Spleen (tissue), 7 donors: Measurements from ENCODE around the gene ADAM33.

Experiments used
- POLR2A ChIP-seq, 3 donors: fragments of 450-650 bp; IDR thresholded peaks; one replicate each; pipeline ENCODE4 v1.5.1; 2017; ENCODE audit warnings: antibody characterized with exemption in 3 of 3, mild to moderate bottlenecking in 1 of 3
- POLR2AphosphoS5 ChIP-seq, 3 donors: sonication (generic); formaldehyde crosslinking; IDR thresholded peaks; one replicate each; pipeline ENCODE4 v1.5.1; 2017; ENCODE audit warnings: antibody characterized with exemption in 3 of 3
- TF ChIP-seq, protein P1 (sequence below), 11 experiments: fragments of 200-600 bp in 7 of 11; fragments of 450-650 bp in 4 of 11; sonication (generic) in 4 of 11; IDR thresholded peaks in 8 of 11; conservative IDR thresholded peaks in 3 of 11; 1 replicate in 7 of 11; 2 replicates in 4 of 11; pipeline versions ENCODE4 v1.4.0 to v1.8.0; 2016 to 2021; ENCODE audit warnings: antibody characterized with exemption in 11 of 11, inconsistent platforms in 4 of 11, mild to moderate bottlenecking in 1 of 11
- donor health status: DM: no; HTN: no; CAD: no; lungs with moderate emphysema.
- donor health status: DM: no; HTN: no; CAD: no.
- donor health status: DM: no; HTN: no; CAD: no.

DNA sequence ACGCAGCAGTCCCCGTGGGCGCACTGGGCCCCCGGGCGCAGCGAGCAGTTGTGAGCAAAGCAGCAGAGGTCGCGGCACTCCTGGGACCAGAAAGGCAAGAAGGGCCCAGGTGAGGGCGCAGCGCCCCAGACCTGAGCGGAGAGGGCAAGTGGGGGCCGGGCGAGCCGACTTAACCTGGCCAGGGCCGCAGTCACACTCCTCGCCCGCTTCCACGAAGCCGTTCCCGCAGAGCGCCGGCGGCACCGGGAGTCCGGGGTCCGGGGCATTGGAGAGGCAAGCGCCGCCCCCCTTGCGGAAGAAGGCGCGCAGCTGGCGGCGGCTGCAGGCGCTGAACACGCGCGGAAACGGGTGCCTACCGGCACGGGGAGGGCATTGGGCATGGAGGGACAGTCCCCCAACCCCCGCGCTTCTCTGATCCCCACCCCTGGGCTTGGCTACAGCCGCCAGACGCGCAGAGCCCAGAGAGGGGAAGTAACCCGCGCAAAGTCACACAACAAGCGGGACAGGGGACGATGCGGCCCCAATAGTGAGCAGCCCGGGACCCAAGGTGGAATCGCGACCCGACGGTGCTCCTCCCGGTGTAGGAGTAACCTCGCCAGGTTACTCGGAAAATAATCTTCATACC, 9.2 kb downstream of the ADAM33 start:
- TF ChIP-seq POLR2A (IDR thresholded peaks at IDR 0.05) (no peak), POLR2AphosphoS5 (IDR thresholded peaks at IDR 0.05) (no peak)
- TF ChIP-seq, protein P1, sequence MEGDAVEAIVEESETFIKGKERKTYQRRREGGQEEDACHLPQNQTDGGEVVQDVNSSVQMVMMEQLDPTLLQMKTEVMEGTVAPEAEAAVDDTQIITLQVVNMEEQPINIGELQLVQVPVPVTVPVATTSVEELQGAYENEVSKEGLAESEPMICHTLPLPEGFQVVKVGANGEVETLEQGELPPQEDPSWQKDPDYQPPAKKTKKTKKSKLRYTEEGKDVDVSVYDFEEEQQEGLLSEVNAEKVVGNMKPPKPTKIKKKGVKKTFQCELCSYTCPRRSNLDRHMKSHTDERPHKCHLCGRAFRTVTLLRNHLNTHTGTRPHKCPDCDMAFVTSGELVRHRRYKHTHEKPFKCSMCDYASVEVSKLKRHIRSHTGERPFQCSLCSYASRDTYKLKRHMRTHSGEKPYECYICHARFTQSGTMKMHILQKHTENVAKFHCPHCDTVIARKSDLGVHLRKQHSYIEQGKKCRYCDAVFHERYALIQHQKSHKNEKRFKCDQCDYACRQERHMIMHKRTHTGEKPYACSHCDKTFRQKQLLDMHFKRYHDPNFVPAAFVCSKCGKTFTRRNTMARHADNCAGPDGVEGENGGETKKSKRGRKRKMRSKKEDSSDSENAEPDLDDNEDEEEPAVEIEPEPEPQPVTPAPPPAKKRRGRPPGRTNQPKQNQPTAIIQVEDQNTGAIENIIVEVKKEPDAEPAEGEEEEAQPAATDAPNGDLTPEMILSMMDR (IDR thresholded peaks at IDR 0.05 in 8 of 11, conservative IDR thresholded peaks at IDR 0.05 in 3 of 11): no peak
